GM12878 (cell line): ENCODE measurements around the gene SYNCRIP. TPM values are rescaled to one million over a fixed set of nuclear protein-coding genes. Genes with fewer than 3 reads are reported as not detected.

ENCODE experiments used
- CREB1 ChIP-seq: IDR thresholded peaks from 2 replicates; pipeline ENCODE4 v1.6.1; 2012; ENCODE audit warnings: low read depth, mild to moderate bottlenecking, inconsistent platforms
- EGR1 ChIP-seq, 2 experiments: IDR thresholded peaks; 1 replicate in 1 of 2; 2 replicates in 1 of 2; pipeline ENCODE4 v1.6.1; 2011 to 2012; ENCODE audit warnings: low read depth in 2 of 2, low read length in 2 of 2, borderline replicate concordance in 1 of 2, mild to moderate bottlenecking in 1 of 2, moderate library complexity in 1 of 2
- HDAC2 ChIP-seq: fragments of 200-600 bp; sonication (generic); IDR thresholded peaks from 2 replicates; pipeline ENCODE4 v1.6.1; 2017
- NR2C2 ChIP-seq: IDR thresholded peaks from 2 replicates; pipeline ENCODE4 v1.6.1; 2011; ENCODE audit warnings: borderline replicate concordance, low read depth; ENCODE audit not compliant: control insufficient read depth, insufficient read length
- RBBP5 ChIP-seq: fragments of 200-600 bp; sonication (generic); conservative IDR thresholded peaks from 2 replicates; pipeline ENCODE4 v1.6.1; 2016
- STAT3 ChIP-seq: IDR thresholded peaks from 2 replicates; pipeline ENCODE4 v1.6.1; 2011; ENCODE audit warnings: low read depth, low read length, improper control_type of control experiment
- TARDBP ChIP-seq: IDR thresholded peaks from 2 replicates; pipeline ENCODE4 v1.6.1; 2016; ENCODE audit warnings: borderline replicate concordance
- polyA plus RNA-seq, 11 experiments: library from polyadenylated mRNA; depleted of rRNA in 4 of 11; unstranded in 6 of 11; stranded (reverse) in 5 of 11; fragments of >200 nt; fragmentation: Nextera tagmentation in 4 of 11; fragmentation: Illumina TruSeq in 1 of 11; extraction: Ambion mirVana in 4 of 11; extraction: Trizol in 1 of 11; gene quantifications; 1 replicate in 1 of 11; 2 replicates in 10 of 11; pipeline versions ENCODE4 v1.2.1 to v1.2.3, GENCODE V29; 2011 to 2016; ENCODE audit warnings: inconsistent platforms in 2 of 11, missing spikeins in 2 of 11, low read depth in 1 of 11
- total RNA-seq, 4 experiments: library from RNA; depleted of rRNA in 3 of 4; stranded (reverse); fragments of >200 nt in 3 of 4; fragmentation: Illumina TruSeq in 1 of 4; extraction: Trizol in 1 of 4; gene quantifications; 2 replicates each; pipeline versions ENCODE4 v1.2.1 to v1.2.3, GENCODE V29; 2013 to 2021
- TF ChIP-seq, protein P1 (sequence below): fragments of 450-650 bp; IDR thresholded peaks from 2 replicates; pipeline ENCODE4 v1.6.1; 2017; ENCODE audit warnings: mild to moderate bottlenecking, moderate library complexity
- TF ChIP-seq, protein P2 (sequence below): IDR thresholded peaks from 2 replicates; pipeline ENCODE4 v1.6.1; 2012; ENCODE audit warnings: low read depth, low read length, improper control_type of control experiment

The SYNCRIP gene
- total and polyA plus RNA-seq, 10 of the 15 experiments (the other 5 are each of a cell fraction or from before 2014, with no cell fraction given) = 28.4 to 255 (median 131) TPM

DNA sequence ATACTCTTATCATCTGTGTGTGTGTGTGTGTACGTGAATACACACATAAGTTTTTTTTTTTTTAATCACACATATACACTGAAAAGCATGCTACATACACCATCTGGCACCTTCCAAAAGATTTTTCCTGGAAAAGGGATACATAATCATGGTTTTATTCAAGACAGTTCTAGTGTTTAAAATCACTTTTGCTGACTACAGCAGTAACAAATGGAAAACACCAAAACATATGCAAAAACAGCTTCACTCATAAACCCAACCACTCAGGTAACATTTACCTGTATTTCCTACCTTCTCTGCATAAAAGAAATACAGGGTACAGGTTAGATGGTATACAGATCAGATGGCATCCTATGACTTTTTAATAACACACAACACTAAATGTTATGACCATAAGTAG, 51.5 kb downstream of the SYNCRIP start (continued):
- TF ChIP-seq, protein P1, sequence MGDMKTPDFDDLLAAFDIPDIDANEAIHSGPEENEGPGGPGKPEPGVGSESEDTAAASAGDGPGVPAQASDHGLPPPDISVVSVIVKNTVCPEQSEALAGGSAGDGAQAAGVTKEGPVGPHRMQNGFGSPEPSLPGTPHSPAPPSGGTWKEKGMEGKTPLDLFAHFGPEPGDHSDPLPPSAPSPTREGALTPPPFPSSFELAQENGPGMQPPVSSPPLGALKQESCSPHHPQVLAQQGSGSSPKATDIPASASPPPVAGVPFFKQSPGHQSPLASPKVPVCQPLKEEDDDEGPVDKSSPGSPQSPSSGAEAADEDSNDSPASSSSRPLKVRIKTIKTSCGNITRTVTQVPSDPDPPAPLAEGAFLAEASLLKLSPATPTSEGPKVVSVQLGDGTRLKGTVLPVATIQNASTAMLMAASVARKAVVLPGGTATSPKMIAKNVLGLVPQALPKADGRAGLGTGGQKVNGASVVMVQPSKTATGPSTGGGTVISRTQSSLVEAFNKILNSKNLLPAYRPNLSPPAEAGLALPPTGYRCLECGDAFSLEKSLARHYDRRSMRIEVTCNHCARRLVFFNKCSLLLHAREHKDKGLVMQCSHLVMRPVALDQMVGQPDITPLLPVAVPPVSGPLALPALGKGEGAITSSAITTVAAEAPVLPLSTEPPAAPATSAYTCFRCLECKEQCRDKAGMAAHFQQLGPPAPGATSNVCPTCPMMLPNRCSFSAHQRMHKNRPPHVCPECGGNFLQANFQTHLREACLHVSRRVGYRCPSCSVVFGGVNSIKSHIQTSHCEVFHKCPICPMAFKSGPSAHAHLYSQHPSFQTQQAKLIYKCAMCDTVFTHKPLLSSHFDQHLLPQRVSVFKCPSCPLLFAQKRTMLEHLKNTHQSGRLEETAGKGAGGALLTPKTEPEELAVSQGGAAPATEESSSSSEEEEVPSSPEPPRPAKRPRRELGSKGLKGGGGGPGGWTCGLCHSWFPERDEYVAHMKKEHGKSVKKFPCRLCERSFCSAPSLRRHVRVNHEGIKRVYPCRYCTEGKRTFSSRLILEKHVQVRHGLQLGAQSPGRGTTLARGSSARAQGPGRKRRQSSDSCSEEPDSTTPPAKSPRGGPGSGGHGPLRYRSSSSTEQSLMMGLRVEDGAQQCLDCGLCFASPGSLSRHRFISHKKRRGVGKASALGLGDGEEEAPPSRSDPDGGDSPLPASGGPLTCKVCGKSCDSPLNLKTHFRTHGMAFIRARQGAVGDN = no peak
- TF ChIP-seq, protein P2, sequence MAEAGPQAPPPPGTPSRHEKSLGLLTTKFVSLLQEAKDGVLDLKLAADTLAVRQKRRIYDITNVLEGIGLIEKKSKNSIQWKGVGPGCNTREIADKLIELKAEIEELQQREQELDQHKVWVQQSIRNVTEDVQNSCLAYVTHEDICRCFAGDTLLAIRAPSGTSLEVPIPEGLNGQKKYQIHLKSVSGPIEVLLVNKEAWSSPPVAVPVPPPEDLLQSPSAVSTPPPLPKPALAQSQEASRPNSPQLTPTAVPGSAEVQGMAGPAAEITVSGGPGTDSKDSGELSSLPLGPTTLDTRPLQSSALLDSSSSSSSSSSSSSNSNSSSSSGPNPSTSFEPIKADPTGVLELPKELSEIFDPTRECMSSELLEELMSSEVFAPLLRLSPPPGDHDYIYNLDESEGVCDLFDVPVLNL = no peak
- no peak for TF ChIP-seq RBBP5
- no peak for TF ChIP-seq TARDBP
- no peak for TF ChIP-seq NR2C2
- no peak for TF ChIP-seq EGR1 (IDR thresholded peaks at IDR 0.05; ENCODE audit: borderline replicate concordance in 1 of 2, low read depth in 2 of 2, low read length in 2 of 2)
- TF ChIP-seq HDAC2 = no peak
- no peak for TF ChIP-seq CREB1
- no peak for TF ChIP-seq STAT3
